Measurements from ENCODE around the gene USP25. TPM values are rescaled to one million over a fixed set of nuclear protein-coding genes. Genes with fewer than 3 reads are reported as not detected.
A peak's percentile ranks its signal among the peaks of the same experiment; 100 is the strongest.

Gene USP25
- polyA plus RNA-seq (ENCODE audit: insufficient read length): 43.2 TPM

- DNase-seq (ENCODE audit: low read depth): no peak
Observed at GRCh38 chr21:15729674-15730483, at the start of gene USP25. Gene USP25, plus strand, starts transcription at chr21:15729982. Its CDS starts 412 bp downstream, at chr21:15730394.

GRCh38 chr21:15682186-15682895 is 47.4 kb upstream of the USP25 start:
- no peak for DNase-seq (ENCODE audit: low read depth)

GRCh38 chr21:15682977-15683376 is 46.8 kb upstream of the USP25 start:
- DNase-seq (ENCODE audit: low read depth): no peak

- DNase-seq (ENCODE audit: low read depth): no peak
Observed at GRCh38 chr21:15686506-15686905, 43.3 kb upstream of the USP25 start.

GRCh38 chr21:15687208-15687607 is 42.6 kb upstream of the USP25 start:
- DNase-seq (ENCODE audit: low read depth): no peak

- DNase-seq (ENCODE audit: low read depth): no peak
Observed at GRCh38 chr21:15688016-15688415, 41.8 kb upstream of the USP25 start.

- DNase-seq (ENCODE audit: low read depth): no peak
Observed at GRCh38 chr21:15688809-15689208, 41.0 kb upstream of the USP25 start.

GRCh38 chr21:15692711-15693110 is 37.1 kb upstream of the USP25 start:
- no peak for DNase-seq (ENCODE audit: low read depth)

GRCh38 chr21:15695241-15695640 is 34.5 kb upstream of the USP25 start:
- DNase-seq (ENCODE audit: low read depth): no peak

- DNase-seq (ENCODE audit: low read depth): no peak
Observed at GRCh38 chr21:15701830-15702229, 28.0 kb upstream of the USP25 start.

- DNase-seq (ENCODE audit: low read depth): no peak
Observed at GRCh38 chr21:15703932-15704331, 25.9 kb upstream of the USP25 start.

- peak; percentile 73 for DNase-seq (ENCODE audit: low read depth)
Observed at GRCh38 chr21:15706696-15707095, 23.1 kb upstream of the USP25 start.

- no peak for DNase-seq (ENCODE audit: low read depth)
Observed at GRCh38 chr21:15713412-15713811, 16.4 kb upstream of the USP25 start.

GRCh38 chr21:15718711-15719110 is 11.1 kb upstream of the USP25 start:
- DNase-seq (ENCODE audit: low read depth): no peak

- DNase-seq (ENCODE audit: low read depth): no peak
Observed at GRCh38 chr21:15719976-15720375, 9.8 kb upstream of the USP25 start.

GRCh38 chr21:15722591-15723324 is 7.0 kb upstream of the USP25 start:
- no peak for DNase-seq (ENCODE audit: low read depth)

GRCh38 chr21:15725949-15726348 is 3.8 kb upstream of the USP25 start:
- DNase-seq (ENCODE audit: low read depth): no peak

- no peak for DNase-seq (ENCODE audit: low read depth)
Observed at GRCh38 chr21:15728046-15728445, 1.7 kb upstream of the USP25 start.

- DNase-seq (ENCODE audit: low read depth): no peak
Observed at GRCh38 chr21:15729346-15729673, 472 bp upstream of the USP25 start.

GRCh38 chr21:15730484-15731242 is 881 bp downstream of the USP25 start:
- DNase-seq (ENCODE audit: low read depth): no peak

- DNase-seq (ENCODE audit: low read depth): no peak
Observed at GRCh38 chr21:15731243-15731613, 1.4 kb downstream of the USP25 start.

All from forelimb muscle (tissue), 1 donor.